ENCODE data around the gene NOTCH4. TPM values are rescaled to one million over a fixed set of nuclear protein-coding genes. Genes with fewer than 3 reads are reported as not detected.

Gene NOTCH4
- total and polyA plus RNA-seq, 9 of the 15 experiments (the other 6 are each of a cell fraction or from before 2014, with no cell fraction given) = 0.24 to 4.3 (median 1.7) TPM

DNA sequence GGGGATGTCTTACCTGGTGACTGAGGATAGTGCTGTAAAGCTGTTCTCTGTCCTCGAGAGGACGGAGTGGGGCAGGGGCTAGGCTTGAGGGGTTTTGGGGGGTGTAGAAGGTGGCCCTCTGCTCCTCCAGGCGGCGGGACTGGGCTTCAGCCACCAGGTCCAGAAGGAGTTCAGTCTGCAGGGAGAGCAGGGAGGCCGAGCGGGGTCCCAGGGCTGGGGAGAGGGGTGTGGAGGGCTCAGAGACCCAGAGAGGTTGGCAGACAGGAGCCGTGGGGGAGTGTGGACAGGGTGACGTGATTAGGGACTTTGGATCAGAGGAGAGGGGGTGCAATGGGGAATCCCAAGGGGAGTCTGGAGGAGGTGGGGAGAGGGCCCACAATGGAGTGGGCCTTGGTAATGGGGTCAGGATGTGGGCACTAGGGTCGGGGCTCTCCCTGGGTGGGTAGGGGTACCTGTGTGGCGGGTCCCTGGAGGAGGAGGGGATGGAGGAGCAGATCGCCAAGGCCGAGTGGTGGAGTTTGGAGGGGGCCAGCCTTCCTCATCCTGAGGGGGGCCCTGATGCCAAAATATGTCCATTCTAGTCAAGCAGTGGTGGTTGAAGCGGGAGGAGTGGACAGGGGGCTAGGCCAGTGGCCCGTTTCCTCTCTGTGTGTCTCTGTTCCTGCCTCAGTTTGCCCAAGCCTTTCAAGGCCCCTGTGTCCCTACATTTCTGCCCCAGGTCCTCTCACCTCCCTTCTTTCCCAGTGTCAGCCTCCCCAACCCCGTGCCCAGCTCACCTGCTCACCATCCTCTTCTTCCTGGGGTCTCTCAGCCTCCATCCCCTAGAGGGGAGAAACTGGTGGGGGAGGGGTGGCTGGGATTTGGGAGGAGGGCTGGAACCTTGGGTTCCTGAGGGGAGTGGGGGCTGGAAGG lies 31.9 kb downstream of the NOTCH4 start:
- CTCF ChIA-PET (ENCODE audit: low intra/inter-chr PET ratio) = no interaction called here
- Histone ChIP-seq H3K27me3 (ENCODE audit: control insufficient read depth in 2 of 2, insufficient read depth in 2 of 2, low read length in 2 of 2) (no peaks in the 10 kb centered on the region), H3K79me2 (ENCODE audit: control insufficient read depth, insufficient read depth, low read length) (peaks cover 64% of the 10 kb centered on the region), H3K9ac (ENCODE audit: insufficient read depth in 1 of 2, low read depth in 2 of 2, low read length in 2 of 2) (peak overlapping the region; percentile 85 to 93), H3K4me3 (peak overlapping the region; percentile 79), H4K20me1 (replicated peaks; ENCODE audit: control insufficient read depth, insufficient read depth, low read length) (no peaks in the 10 kb centered on the region), H3K9me1 (ENCODE audit: control insufficient read depth, insufficient read depth, low read length) (no peaks in the 10 kb centered on the region), H3K36me3 (ENCODE audit: control insufficient read depth, insufficient read depth, low read length) (peaks cover 21% of the 10 kb centered on the region; the same call in 2 of the 3 replicates), H3K9me3 (replicated peaks; ENCODE audit: control insufficient read depth, insufficient read depth, low read depth, low read length) (no peaks in the 10 kb centered on the region), H3K4me1 (replicated peaks in 1 of 2; ENCODE audit: control insufficient read depth in 2 of 2, insufficient read depth in 2 of 2, low read length in 2 of 2) (peaks cover 70 to 77% of the 10 kb centered on the region in 2 experiments), H3K27ac (ENCODE audit: extremely low read depth, low read depth, low read length) (peak overlapping the region; percentile 93), H2AFZ (ENCODE audit: low read depth, low read length) (peak overlapping the region; percentile 57; the same call in 1 of the 2 replicates), H3K4me2 (ENCODE audit: insufficient read depth, low read length) (peak overlapping the region; percentile 96)
- no peak for ATAC-seq
- WGBS (ENCODE audit: insufficient coverage, low coverage, missing lambda C conversion rate) = 55% methylated on average over 15 of the region's 15 CpGs
- no TSS peak for BruUV-seq (replicated peaks)
- FAIRE-seq = no peak
- POLR2A ChIA-PET = interaction anchor here (0.6 to 1.9 kb wide), 9 partner anchors 9 to 630 kb away, joined by 3 to 7 read pairs (median 3); partner anchors contain the start of genes BAG6 and FKBPL
- in situ Hi-C loops (cut with MboI) (no loop called here), intact Hi-C loops (cut with micrococcal nuclease) (loop anchor here (10.0 kb wide), 1 partner anchor 287 kb away; the partner anchor contains the start of gene ZBTB12)
- no peak for DNase-seq (ENCODE audit: extremely low read depth in 1 of 4, low spot score in 3 of 4)
- TF ChIP-seq FOS (IDR thresholded peaks at IDR 0.05; ENCODE audit: extremely low read depth, insufficient read length) = no peak
- no peak for TF ChIP-seq ELF1 (tag; IDR thresholded peaks at IDR 0.05)
- TF ChIP-seq SMAD3 (CRISPR knock-in tag; conservative IDR thresholded peaks at IDR 0.05) = no peak
- TF ChIP-seq TAF9B (IDR thresholded peaks at IDR 0.05; ENCODE audit: partially characterized antibody) = no peak
- TF ChIP-seq ZNF707 (CRISPR knock-in tag; conservative IDR thresholded peaks at IDR 0.05) = no peak
- TF ChIP-seq ZNF583 (CRISPR knock-in tag; IDR thresholded peaks at IDR 0.05) = no peak
- TF ChIP-seq ZNF431 (CRISPR knock-in tag; IDR thresholded peaks at IDR 0.05) = no peak
- TF ChIP-seq ILF3 (IDR thresholded peaks at IDR 0.05; ENCODE audit: borderline replicate concordance) = no peak
- no peak for TF ChIP-seq MGA (IDR thresholded peaks at IDR 0.05)
- TF ChIP-seq ZNF175 (CRISPR knock-in tag; IDR thresholded peaks at IDR 0.05; ENCODE audit: low read depth) = no peak
- no peak for TF ChIP-seq CAMTA2 (CRISPR knock-in tag; conservative IDR thresholded peaks at IDR 0.05)

Data from K562 (cell line).